ENCODE data around the gene CXCR5.

DNA sequence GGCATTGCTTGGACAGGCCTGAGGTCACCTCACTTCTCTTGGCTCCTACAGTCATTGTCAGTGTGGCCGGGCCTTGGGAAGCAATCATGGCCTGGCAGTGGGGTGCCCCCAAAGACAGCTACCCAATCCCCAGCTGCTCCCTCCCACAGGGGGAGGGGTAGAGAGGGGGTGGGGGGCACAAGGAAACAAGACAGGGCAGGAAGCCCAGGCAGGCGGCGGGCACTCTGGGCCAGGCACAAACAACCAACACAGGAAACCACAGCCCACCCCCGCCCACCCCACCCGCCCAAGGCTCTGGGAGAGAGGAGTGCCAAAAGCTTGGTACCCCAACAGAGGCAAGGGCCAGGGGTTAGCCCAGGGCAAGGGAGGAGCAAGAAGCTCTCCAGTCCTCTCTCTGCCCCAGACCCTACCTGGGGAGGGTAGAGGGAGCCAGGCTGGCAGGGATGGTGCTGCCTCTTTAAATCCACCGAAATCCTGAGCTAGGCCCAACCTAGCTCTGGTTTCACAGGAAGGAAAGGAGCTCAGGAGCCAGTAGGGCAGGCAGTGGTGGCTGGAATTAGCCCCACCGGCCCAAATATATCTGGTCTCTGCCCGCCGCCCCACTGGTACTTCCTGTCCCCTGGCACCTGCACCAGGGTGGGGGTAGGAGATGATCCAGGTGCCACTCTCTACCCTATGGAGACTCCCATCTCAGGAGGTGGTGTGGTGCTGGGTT is 29.9 kb downstream of the CXCR5 start:
- TF ChIP-seq CTCF (conservative IDR thresholded peaks at IDR 0.05 in 1 of 2, IDR thresholded peaks at IDR 0.05 in 1 of 2; ENCODE audit: extremely low read depth in 1 of 2, insufficient read depth in 1 of 2, low read depth in 1 of 2, low read length in 2 of 2), result no peak
- TF ChIP-seq EZH2 (IDR thresholded peaks at IDR 0.05; ENCODE audit: borderline replicate concordance, low read length), result no peak

Measured in mammary epithelial cell (primary cell).